Stimulated activated naive CD4-positive, alpha-beta T cell treated with Interleukin-2 at 50 U/mL for 16 hours (primary cell): Measurements from ENCODE around the gene TSPAN11.

Experiments used
- DNase-seq: peaks from one replicate; lab custom pipeline; 2025; lab: John Stamatoyannopoulos, UW

The TSPAN11 gene

GRCh38 chr12:30979371-30980259, 53.1 kb downstream of the TSPAN11 start:
- DNase-seq = no peak

- DNase-seq = no peak
These were observed 54.6 kb downstream of the TSPAN11 start for GRCh38 chr12:30980955-30981662.

GRCh38 chr12:30982413-30982812, 55.9 kb downstream of the TSPAN11 start:
- no peak for DNase-seq

GRCh38 chr12:30985814-30986452, 59.4 kb downstream of the TSPAN11 start:
- no peak for DNase-seq

- DNase-seq = no peak
These were observed 61.5 kb downstream of the TSPAN11 start for GRCh38 chr12:30988086-30988485.

- DNase-seq = no peak
These were observed 62.2 kb downstream of the TSPAN11 start for GRCh38 chr12:30988646-30989286.

GRCh38 chr12:30989754-30990153, 63.2 kb downstream of the TSPAN11 start:
- no peak for DNase-seq

- DNase-seq = no peak
These were observed 63.8 kb downstream of the TSPAN11 start for GRCh38 chr12:30990316-30990715.

- DNase-seq = no peak
These were observed 64.2 kb downstream of the TSPAN11 start for GRCh38 chr12:30990776-30991175.

GRCh38 chr12:30991466-30991865, 64.9 kb downstream of the TSPAN11 start:
- no peak for DNase-seq

- DNase-seq = no peak
These were observed 65.8 kb downstream of the TSPAN11 start for GRCh38 chr12:30992381-30992780.

- DNase-seq = no peak
These were observed 67.2 kb downstream of the TSPAN11 start for GRCh38 chr12:30993766-30994165.

GRCh38 chr12:30994274-30994673, 67.7 kb downstream of the TSPAN11 start:
- DNase-seq = no peak

GRCh38 chr12:30996255-30996654, 69.7 kb downstream of the TSPAN11 start:
- no peak for DNase-seq

- no peak for DNase-seq
These were observed 70.2 kb downstream of the TSPAN11 start for GRCh38 chr12:30996752-30997151.

GRCh38 chr12:30997685-30998440, 71.3 kb downstream of the TSPAN11 start:
- no peak for DNase-seq

- DNase-seq = no peak
These were observed 72.5 kb downstream of the TSPAN11 start for GRCh38 chr12:30999011-30999410.

- no peak for DNase-seq
These were observed 73.2 kb downstream of the TSPAN11 start for GRCh38 chr12:30999723-31000122.

GRCh38 chr12:31000751-31001150, 74.2 kb downstream of the TSPAN11 start:
- no peak for DNase-seq

- no peak for DNase-seq
These were observed 75.2 kb downstream of the TSPAN11 start for GRCh38 chr12:31001581-31002360.

GRCh38 chr12:31002361-31002725, 75.8 kb downstream of the TSPAN11 start:
- DNase-seq = no peak
